Gastroesophageal sphincter (tissue), 4 donors: ENCODE measurements around the gene HSPA12A. TPM values are rescaled to one million over a fixed set of nuclear protein-coding genes. Genes with fewer than 3 reads are reported as not detected.

Experiments
- ATAC-seq: fragments of 150-250 bp; one replicate; pipeline ENCODE4 v1.9.1; 2016; ENCODE audit warnings: mild to moderate bottlenecking, moderate library complexity
- H3K27ac ChIP-seq, 4 donors: fragments of 200-600 bp; sonication (generic) in 3 of 4; 1 replicate in 3 of 4; 2 replicates in 1 of 4; pipeline ENCODE4 v1.5.1; 2016 to 2019
- H3K27me3 ChIP-seq: fragments of 200-600 bp; sonication (generic); one replicate; pipeline ENCODE4 v1.5.1; 2019
- H3K36me3 ChIP-seq, 2 donors: fragments of 200-600 bp; sonication (generic); one replicate each; pipeline ENCODE4 v1.5.1; 2019; ENCODE audit warnings: control low read depth in 1 of 2
- H3K4me1 ChIP-seq, 3 donors: fragments of 200-600 bp; sonication (generic); 1 replicate in 2 of 3; 2 replicates in 1 of 3; pipeline ENCODE4 v1.5.1; 2016 to 2019; ENCODE audit warnings: control low read depth in 2 of 3
- H3K4me3 ChIP-seq, 2 donors: fragments of 200-600 bp; sonication (generic); one replicate each; pipeline ENCODE4 v1.5.1; 2019; ENCODE audit warnings: mild to moderate bottlenecking in 1 of 2, moderate library complexity in 1 of 2
- H3K9me3 ChIP-seq, 3 donors: fragments of 200-600 bp; sonication (generic); one replicate each; pipeline ENCODE4 v1.5.1; 2017 to 2019; ENCODE audit warnings: control low read depth in 2 of 3
- EP300 ChIP-seq: sonication (generic); formaldehyde crosslinking; IDR thresholded peaks from one replicate; pipeline ENCODE4 v1.6.1; 2017; ENCODE audit warnings: antibody characterized with exemption, mild to moderate bottlenecking
- POLR2A ChIP-seq, 2 donors: fragments of 450-650 bp; IDR thresholded peaks; one replicate each; pipeline ENCODE4 v1.6.1; 2017; ENCODE audit warnings: antibody characterized with exemption in 2 of 2, mild to moderate bottlenecking in 2 of 2, moderate library complexity in 1 of 2
- POLR2AphosphoS5 ChIP-seq: sonication (generic); formaldehyde crosslinking; IDR thresholded peaks from one replicate; pipeline ENCODE4 v1.6.1; 2017; ENCODE audit warnings: antibody characterized with exemption
- WGBS, 2 donors: methylation state at CpG; one replicate each; pipeline ENCODE4 v1.1.5; 2018; ENCODE audit warnings: low coverage in 1 of 2; 5-methylcytosine and 5-hydroxymethylcytosine counted together
- total RNA-seq, 4 donors: library from RNA; depleted of rRNA; stranded (reverse); fragments of >200 nt; gene quantifications; one replicate each; pipeline ENCODE4 v1.1.0, GENCODE V29; 2016
- TF ChIP-seq, protein P1 (sequence below), 4 experiments: fragments of 200-600 bp in 2 of 4; fragments of 450-650 bp in 2 of 4; sonication (generic) in 1 of 4; IDR thresholded peaks; one replicate each; pipeline ENCODE4 v1.5.1; 2017 to 2019; ENCODE audit warnings: antibody characterized with exemption in 4 of 4, mild to moderate bottlenecking in 2 of 4, moderate library complexity in 2 of 4

HSPA12A gene, protein sequence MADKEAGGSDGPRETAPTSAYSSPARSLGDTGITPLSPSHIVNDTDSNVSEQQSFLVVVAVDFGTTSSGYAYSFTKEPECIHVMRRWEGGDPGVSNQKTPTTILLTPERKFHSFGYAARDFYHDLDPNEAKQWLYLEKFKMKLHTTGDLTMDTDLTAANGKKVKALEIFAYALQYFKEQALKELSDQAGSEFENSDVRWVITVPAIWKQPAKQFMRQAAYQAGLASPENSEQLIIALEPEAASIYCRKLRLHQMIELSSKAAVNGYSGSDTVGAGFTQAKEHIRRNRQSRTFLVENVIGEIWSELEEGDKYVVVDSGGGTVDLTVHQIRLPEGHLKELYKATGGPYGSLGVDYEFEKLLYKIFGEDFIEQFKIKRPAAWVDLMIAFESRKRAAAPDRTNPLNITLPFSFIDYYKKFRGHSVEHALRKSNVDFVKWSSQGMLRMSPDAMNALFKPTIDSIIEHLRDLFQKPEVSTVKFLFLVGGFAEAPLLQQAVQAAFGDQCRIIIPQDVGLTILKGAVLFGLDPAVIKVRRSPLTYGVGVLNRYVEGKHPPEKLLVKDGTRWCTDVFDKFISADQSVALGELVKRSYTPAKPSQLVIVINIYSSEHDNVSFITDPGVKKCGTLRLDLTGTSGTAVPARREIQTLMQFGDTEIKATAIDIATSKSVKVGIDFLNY
- 10 to 100 TPM; 12.3 to 26.3 (median 20.6) TPM for total RNA-seq

DNA sequence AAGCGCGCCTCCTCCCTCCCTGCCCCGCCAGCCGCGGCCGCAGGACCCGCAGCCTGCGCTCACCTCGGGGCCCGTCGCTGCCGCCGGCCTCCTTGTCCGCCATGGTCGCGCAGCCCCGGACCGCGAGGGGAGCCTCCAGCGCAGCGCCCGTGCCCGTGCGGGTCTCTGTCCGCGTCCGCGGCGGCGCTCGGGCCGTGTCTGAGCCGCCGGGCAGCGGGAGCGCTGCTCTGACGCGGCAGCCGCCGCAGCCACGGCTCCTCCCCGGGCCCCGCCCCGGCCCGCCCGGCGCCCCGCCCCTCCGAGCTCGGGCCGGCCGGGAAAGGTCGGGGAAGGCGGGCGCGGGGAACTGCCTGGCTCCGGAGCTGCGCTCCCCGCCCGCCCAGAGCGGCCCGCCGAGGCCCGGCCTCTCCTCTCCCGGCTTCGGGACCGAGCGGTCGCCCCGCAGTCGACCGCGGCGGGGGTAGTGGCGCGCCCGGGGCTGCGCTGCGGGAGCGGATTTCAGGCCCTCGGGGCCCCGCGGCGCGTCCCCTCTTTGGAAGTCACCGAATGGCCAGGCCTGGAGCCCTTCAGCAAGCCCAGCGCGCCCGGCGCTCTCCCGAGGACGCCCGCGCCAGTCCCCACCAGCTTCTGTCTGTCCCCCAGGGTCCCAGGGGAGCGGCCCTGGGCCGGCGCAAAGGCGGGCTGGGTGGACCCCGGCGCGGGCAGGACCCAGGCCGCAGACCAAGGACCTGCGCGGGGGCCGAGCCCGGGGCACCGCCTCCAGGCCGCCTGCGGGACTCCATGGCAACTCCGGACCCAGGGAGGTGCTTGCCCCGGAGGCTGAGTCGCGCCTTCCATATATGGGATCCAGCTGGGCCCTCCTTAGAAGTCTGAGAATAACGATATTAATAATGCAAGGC, at the start of gene HSPA12A:
Gene HSPA12A (minus strand): TSS at position 200 of the 899 bp plus-strand sequence. CDS start 97 bp downstream, at position 103.
- Histone ChIP-seq H3K9me3 (no peaks in the 10 kb centered on the region), H3K4me3 (peak within 1 kb of the TSS; percentile 79 to 98), H3K36me3 (no peaks in the 10 kb centered on the region), H3K27me3 (no peaks in the 10 kb centered on the region), H3K27ac (peak within 1 kb of the TSS; percentile 62 to 98 (median 94)), H3K4me1 (peaks cover 0 to 41% (median 10%) of the 10 kb centered on the region in 3 donors)
- ATAC-seq, result peak; percentile 94
- WGBS, 2 donors, result no CpG with 5 or more reads among the region's 114 CpGs
- TF ChIP-seq POLR2AphosphoS5 (peak; percentile 70), POLR2A (IDR thresholded peaks at IDR 0.05) (peak; percentile 87 to 95), EP300 (no peak)
- TF ChIP-seq, protein P1, sequence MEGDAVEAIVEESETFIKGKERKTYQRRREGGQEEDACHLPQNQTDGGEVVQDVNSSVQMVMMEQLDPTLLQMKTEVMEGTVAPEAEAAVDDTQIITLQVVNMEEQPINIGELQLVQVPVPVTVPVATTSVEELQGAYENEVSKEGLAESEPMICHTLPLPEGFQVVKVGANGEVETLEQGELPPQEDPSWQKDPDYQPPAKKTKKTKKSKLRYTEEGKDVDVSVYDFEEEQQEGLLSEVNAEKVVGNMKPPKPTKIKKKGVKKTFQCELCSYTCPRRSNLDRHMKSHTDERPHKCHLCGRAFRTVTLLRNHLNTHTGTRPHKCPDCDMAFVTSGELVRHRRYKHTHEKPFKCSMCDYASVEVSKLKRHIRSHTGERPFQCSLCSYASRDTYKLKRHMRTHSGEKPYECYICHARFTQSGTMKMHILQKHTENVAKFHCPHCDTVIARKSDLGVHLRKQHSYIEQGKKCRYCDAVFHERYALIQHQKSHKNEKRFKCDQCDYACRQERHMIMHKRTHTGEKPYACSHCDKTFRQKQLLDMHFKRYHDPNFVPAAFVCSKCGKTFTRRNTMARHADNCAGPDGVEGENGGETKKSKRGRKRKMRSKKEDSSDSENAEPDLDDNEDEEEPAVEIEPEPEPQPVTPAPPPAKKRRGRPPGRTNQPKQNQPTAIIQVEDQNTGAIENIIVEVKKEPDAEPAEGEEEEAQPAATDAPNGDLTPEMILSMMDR (IDR thresholded peaks at IDR 0.05), result peak in 2 of 4 experiments; percentile 30 to 46

DNA sequence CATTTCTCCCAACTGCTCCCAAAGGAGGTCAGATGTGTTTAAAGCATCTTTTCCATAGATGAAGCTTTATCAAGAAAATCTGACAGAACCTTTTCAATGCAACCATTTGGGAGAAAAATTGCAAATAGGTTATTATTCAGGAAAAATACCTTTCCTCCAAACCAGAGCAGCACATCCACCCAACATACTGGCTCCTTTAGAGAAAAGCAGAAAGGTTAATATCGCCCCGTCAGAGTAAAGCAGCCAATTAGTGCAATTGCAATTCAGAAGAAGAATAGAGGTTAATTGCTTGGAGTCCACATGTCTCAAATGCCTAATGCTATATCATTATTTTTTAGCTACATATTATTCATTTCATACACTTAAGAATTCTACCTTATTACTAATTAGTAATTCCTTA, 48.9 kb upstream of the HSPA12A start:
- ATAC-seq, result no peak
- 89 to 95% methylated on average over 2 of the region's 2 CpGs for WGBS, 2 donors
- no peaks in the 10 kb centered on the region for H3K9me3 ChIP-seq
- no peaks in the 10 kb centered on the region for H3K36me3 ChIP-seq
- peaks cover 0 to 12% (median 0%) of the 10 kb centered on the region in 3 donors for H3K4me1 ChIP-seq
- H3K27ac ChIP-seq, result no peak overlapping the region
- peaks cover 19% of the 10 kb centered on the region for H3K27me3 ChIP-seq
- no peak overlapping the region for H3K4me3 ChIP-seq
- TF ChIP-seq EP300, result no peak
- TF ChIP-seq, protein P1 (IDR thresholded peaks at IDR 0.05), result no peak
- no peak for TF ChIP-seq POLR2AphosphoS5
- no peak for TF ChIP-seq POLR2A (IDR thresholded peaks at IDR 0.05)

DNA sequence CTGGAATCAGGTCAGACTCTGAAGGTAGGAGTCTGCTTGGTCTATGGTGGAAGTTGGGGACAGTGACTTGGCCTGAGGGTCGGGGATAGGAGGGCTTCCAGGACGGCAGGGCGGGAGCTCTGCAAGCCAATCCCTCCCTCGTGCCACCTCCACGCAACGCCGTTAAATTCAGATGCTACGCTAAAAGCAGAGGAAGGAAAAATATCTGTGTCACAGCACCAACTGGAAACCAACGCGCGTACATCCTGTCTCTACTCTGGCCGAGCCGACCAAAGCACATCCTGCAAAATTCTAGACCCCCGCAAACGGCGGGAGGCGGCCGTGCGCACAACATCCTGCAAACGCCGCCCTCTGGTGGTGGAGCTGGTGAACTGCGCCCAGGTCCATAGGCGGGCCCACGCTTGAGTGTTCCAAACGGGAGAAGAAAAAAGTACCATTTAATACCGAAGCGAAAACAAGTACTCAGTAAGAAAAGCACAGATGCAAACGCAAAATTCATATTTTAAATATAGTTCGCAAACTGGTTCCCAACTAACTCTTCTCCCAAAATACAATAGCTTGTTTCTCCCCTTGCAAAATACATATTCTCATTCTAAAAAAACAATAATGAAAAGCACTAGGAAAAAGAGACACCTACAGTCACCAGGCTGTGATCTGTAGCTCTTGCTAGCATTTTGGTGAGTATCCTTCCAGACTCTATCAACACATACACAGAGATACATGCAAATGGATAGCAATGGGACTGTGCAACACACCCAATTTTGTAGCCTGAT, 45.7 kb upstream of the HSPA12A start:
- H3K27ac ChIP-seq, result peak overlapping the region in 1 of 4 donors; percentile 20
- H3K36me3 ChIP-seq, result no peaks in the 10 kb centered on the region
- WGBS, 2 donors, result 0 to 3% methylated on average over 6 to 17 of the region's 29 CpGs
- H3K27me3 ChIP-seq, result peaks cover 13% of the 10 kb centered on the region
- ATAC-seq, result peak; percentile 78
- TF ChIP-seq EP300, result no peak
- TF ChIP-seq, protein P1 (IDR thresholded peaks at IDR 0.05), result peak; percentile 94 to 100 (median 98)
- peak overlapping the region in 1 of 2 donors; percentile 32 for H3K4me3 ChIP-seq
- H3K4me1 ChIP-seq, result peaks cover 0 to 12% (median 0%) of the 10 kb centered on the region in 3 donors
- no peaks in the 10 kb centered on the region for H3K9me3 ChIP-seq

DNA sequence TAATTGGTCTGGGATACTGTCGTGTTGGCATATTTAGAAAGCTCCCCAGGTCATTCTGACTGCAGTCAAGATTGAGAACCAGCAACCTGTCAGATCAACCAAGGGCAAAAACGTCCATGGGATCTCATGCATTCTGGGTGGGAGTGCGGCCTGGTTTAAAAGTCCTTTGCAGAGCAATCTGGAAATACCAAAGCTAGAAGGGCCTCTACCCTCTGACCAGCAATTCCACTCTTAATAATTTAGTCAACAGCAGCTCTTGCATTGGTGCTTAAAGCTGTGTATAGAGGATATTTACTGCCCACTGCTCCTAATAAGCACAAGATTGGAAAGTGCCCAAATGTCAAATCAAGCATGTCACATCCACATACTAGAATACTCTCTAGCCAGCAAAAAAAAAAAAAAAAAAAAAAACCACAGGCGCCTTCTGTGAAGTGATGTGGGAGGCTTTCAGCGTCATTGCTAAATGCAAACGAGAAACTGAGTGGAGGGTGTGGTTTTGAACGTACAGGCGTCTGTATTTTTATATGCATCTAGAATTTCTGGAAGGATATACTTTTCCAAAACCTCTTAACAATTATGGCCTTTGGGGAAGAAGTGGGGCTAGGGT, 44.8 kb upstream of the HSPA12A start:
- no peak for ATAC-seq
- no peak for TF ChIP-seq EP300
- TF ChIP-seq POLR2A (IDR thresholded peaks at IDR 0.05), result no peak
- TF ChIP-seq, protein P1 (IDR thresholded peaks at IDR 0.05), result no peak
- TF ChIP-seq POLR2AphosphoS5, result no peak
- H3K27me3 ChIP-seq, result peaks cover 12% of the 10 kb centered on the region
- H3K27ac ChIP-seq, result no peak overlapping the region
- H3K4me3 ChIP-seq, result no peak overlapping the region
- no peaks in the 10 kb centered on the region for H3K9me3 ChIP-seq
- H3K4me1 ChIP-seq, result peaks cover 0 to 12% (median 0%) of the 10 kb centered on the region in 3 donors
- H3K36me3 ChIP-seq, result no peaks in the 10 kb centered on the region
- 66 to 84% methylated on average over 4 to 5 of the region's 8 CpGs for WGBS, 2 donors
